ENCODE data around the gene ADGRF3.

- TF ChIP-seq CTCF (conservative IDR thresholded peaks at IDR 0.05; ENCODE audit: low read depth, low read length) (no peak), EZH2 (IDR thresholded peaks at IDR 0.05; ENCODE audit: borderline replicate concordance, low read depth, low read length, poor library complexity, severe bottlenecking) (no peak)
Observed at GRCh38 chr2:26281226-26281625, 65.4 kb downstream of the ADGRF3 start.
